Measurements from ENCODE around the gene NTF4.

Gene NTF4, protein sequence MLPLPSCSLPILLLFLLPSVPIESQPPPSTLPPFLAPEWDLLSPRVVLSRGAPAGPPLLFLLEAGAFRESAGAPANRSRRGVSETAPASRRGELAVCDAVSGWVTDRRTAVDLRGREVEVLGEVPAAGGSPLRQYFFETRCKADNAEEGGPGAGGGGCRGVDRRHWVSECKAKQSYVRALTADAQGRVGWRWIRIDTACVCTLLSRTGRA

DNA sequence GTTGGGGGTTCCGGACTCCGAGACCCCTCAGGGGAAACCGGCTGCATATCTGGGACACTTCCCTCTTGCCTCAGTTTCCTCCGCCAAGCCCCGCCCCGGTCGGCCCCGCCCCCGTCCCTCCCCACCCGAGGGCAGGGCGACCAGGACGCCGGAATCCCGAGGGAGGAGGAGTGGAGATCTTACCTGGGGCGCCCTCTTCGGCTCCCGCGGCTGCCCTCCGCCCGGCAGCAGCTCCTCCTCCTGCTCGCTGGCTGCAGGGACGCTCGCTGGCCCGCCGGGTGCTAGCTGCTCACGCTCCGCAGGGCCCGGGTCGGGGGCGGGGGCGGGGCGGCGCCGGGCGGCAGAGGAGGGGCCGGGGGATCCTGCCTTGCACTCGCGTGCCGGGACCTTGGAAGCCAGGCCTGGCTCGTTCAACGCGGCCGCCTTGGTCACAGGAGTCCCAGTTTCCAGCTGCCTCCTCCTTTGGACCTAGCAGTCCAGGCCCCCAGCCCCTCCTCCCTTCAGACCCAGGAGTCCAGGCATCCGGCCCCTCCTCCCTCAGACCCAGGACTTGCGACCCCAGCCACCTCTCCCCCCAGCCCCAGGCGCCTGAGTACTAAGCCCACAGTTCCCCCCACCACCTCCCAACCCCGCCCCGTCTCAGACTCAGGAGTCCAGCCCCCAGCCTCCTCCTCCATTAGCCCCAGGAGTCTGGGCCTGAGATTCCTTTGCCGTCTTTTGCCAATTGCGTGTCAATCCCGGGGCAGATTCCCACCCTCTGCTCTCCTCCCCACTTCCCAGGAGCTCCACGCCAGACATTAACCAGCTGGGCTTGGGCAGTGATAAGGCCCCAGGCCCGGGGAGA lies at the start of gene NTF4:
Gene NTF4 (minus strand): TSS at position 51 of the 844 bp plus-strand sequence. CDS start 2,821 bp downstream, outside the sequence.
- peak; percentile 86 for DNase-seq (ENCODE audit: low spot score)

DNA sequence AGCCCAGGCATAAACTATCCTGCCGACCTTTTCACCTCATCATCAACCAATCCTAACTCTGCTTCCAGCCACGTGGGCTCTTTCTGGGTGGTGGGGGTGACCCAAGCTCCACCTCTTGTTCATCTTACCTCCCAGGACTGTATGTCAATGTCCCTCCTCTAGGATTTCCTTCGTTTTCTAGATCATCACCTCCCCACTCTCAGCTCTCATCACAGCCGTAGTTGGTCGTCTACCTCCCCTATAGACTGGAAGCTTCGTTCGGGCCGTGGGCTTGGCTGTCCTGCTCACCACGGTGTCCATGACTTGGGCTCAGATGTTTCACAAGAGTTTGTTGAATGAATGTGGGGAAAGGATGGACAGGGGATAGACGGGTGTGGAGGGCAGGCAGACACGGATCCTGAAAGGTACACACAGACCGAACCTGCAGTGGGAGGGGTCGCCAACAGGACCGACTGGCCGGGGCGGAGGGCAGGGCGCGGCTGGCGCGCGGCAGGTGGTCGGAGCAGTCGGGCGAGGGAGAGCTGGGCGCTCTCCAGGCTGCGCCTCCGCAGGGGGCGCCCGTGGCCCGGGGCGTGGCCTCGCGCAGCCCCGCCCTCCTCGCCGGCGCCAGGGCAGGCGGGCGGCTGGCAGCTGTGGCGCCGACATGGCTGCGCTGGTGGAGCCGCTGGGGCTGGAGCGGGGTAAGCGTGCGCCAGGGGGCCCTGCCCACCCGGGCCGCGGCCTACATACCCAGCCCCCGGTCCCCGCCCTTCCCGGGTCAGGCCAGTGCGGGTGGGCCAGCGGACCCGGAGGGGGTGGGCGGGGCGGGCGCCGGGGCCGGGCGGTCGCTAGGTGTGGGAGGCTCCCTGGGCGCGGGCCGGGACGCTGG lies 49.4 kb upstream of the NTF4 start, which contains the start of gene LIN7B:
Gene LIN7B (plus strand): TSS at position 609 of the 868 bp plus-strand sequence. CDS start 35 bp downstream, at position 644.
- DNase-seq (ENCODE audit: low spot score) = no peak

DNA sequence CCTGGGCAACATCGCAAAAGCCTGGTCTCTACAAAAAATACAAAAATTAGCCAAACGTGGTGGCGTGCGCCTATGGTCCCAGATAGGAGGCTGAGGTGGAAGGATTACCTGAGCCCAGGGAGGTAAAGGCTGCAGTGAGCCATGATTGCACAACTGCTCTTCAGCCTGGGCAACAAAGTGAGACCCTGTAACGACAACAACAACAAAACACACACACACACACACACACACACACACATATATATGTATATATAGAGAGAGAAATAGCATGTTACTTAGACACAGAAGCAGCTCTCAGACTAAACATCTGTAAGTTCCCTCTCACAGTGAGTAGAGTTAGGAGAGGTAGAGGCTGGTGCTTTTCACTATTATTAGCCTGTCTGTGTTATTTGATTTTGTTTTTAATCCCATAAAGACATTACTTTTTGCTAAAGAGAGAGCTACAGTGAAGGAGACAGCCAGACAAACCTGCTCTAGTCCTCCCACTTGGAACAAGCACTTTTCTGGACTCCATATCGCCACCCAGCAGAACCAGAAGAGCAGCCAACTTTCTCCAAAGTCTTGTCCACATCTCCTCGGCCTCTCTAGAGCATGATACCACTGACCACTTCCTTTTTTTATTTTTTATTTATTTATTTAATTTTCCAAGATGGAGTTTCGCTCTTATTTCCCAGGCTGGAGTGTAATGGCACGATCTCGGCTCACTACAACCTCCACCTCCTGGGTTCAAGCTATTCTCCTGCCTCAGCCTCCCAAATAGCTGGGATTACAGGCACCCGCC lies 46.8 kb upstream of the NTF4 start:
- DNase-seq (ENCODE audit: low spot score) = no peak

DNA sequence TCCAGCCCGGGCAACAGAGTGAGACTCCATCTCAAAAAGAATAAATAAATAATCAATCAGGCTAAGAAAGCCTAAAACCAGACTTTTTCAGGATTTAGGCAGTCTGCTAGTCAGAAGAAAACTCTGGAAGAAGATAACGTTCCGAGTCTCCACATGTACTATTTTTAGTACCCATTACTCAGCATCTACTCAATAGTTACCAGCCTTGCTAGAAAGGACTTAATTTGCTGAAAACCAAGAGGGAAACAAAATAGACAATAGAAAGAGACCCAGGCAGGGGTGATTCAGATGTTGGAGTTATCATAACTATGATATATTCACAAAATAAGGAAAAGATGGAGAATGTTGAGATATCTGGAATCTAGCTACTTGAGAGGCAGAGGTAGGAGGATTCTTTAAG lies 45.9 kb upstream of the NTF4 start:
- no peak for DNase-seq (ENCODE audit: low spot score)

DNA sequence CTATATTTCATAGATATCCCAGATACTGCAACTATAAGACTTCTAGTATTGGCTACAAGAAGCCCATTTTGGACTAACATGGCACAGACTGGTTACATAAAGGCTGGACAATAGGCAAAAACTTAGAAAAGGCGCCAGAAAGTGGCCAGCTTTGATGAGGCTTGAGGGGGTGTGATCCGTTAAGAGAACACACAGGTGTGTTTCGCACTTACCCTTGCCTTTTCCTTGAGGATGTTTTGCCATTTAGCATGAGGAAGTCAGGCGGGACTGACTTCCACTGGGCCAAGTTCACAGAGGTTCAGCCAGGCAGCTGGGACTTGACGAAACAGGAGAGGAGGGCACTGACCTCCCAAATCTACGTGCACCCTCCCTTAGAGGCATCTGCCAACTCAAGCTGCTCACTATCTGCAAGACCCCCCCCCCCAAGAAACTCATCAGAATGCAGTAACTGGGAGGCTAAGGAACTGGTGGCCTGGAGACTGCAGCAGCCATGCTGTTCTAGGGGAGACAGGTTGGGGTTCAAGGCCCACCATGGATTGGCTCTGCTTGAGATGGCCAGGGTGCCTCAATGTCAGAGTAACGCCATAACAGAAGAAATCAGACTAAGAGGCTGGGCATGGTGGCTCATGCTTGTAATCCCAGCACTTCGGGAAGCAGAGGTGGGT lies 45.1 kb upstream of the NTF4 start:
- no peak for DNase-seq (ENCODE audit: low spot score)

DNA sequence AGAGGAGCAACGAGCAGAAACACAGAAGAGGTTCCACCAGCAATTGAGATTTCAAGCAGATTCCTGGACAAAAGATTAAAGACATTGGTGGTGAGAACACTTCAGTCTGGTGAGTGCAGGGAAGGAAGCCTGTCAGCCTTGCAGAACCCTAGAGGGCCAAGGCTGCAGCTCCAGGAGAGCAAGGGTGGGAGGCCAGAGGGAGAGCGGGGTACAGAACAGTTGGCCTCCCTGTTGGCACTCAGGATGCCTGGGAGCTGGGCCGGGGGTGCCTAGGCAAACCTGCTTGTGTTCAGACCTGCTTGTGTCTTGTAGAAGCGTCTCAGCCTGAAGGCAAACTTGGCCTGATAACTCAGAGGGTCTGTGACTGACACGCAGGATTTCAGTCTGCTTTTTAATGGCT lies 44.4 kb upstream of the NTF4 start:
- no peak for DNase-seq (ENCODE audit: low spot score)

DNA sequence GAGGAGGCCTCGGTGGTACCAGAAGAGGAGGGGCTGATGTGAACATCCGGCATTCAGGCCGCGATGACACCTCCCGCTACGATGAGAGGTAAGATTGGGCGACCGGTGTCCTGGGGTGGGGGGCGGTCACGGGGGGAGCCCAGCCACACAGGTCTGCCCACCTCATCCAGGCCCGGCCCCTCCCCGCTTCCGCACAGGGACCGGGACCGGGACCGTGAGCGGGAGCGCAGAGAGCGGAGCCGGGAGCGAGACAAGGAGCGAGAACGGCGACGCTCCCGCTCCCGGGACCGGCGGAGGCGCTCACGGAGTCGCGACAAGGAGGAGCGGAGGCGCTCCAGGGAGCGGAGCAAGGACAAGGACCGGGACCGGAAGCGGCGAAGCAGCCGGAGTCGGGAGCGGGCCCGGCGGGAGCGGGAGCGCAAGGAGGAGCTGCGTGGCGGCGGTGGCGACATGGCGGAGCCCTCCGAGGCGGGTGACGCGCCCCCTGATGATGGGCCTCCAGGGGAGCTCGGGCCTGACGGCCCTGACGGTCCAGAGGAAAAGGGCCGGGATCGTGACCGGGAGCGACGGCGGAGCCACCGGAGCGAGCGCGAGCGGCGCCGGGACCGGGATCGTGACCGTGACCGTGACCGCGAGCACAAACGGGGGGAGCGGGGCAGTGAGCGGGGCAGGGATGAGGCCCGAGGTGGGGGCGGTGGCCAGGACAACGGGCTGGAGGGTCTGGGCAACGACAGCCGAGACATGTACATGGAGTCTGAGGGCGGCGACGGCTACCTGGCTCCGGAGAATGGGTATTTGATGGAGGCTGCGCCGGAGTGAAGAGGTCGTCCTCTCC lies 43.2 kb upstream of the NTF4 start:
- no peak for DNase-seq (ENCODE audit: low spot score)

DNA sequence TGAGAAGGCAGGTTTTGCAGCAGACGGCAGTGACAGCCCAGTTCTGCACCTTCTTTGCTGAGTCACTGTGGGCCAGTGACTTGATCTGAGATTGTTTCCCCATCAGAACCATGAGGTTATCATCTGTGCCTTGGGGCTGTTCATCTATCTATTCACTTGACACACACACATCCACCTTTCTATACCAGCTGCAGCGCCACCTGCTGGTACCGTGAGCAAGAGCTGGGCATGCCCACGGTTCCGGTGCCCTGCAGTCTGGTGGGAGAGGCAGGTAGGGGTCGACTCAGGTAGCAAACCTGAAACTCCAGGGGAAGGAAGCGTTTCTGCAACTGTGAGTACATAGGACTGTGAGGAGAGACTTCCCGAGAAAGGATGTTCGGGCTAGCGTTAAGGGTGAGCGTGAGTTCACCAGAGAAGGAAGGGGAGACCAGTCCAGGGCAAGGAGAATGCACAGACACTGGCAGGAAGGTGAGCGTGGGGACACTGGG lies 42.1 kb upstream of the NTF4 start:
- peak; percentile 74 for DNase-seq (ENCODE audit: low spot score)

DNA sequence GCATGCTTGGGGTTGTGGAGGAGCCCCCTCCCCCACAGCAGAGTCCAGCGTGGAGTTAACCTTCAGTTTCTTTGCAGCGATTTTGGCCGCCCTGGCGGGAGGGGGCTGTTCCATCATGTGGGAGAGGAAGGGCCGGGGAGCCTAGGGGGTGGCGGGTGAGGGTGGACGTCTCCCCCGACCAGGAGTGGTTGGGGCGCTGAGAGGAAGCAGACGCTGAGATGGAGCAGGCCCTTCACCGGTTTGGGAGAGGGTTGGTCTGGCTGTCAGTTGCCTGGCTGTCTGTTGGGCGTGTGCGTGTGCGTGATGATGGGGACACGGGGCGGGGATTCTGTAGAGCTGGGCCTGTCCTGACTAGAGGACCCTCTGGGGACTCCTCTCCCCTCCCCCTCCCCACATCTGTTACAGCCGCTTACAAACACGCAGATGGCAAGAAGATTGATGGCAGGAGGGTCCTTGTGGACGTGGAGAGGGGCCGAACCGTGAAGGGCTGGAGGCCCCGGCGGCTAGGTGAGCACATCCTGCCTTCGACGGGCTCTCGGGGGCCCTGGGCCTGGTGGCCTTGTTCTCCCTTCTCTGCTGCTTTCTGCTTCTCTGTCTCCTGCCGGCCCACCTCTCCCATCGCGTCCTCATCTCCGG lies 39.7 kb upstream of the NTF4 start:
- no peak for DNase-seq (ENCODE audit: low spot score)

DNA sequence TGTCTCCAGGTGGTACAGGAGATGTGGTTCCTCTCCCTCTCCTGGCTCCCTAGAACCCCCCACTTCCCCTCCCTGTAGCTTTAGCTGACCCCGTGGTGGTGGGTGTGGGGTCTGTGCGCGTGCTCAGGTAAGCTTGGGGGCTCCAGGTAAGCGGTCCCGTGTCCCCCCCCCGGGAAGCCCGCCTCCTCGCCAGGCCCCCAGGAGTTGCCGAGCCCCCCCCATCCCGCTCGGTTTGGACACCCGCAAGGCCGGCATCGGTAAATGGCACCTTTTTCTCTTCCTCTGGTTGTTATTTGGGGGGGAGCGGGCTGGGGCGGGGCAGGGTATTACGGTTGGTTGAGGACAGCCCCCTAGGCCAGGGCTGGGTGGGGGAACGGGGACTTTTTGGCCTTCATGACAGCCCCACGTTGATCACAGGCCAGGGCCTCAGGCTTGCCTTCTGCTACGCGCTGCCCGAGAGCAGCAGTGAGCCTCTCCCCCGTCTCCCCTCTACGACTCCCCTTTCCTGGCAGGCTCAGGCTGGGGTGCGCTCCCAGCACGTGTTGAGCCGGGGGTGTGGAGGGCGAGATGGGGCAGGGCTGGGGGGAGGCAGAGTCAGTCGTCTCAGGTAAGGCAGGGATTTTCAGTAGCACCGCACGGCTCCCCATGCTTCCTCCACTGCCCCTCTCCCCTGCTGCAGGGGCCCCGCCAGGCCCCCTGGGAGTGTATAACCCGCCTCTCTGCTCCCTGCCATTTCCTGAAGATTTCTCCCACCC lies 38.9 kb upstream of the NTF4 start:
- DNase-seq (ENCODE audit: low spot score) = no peak

DNA sequence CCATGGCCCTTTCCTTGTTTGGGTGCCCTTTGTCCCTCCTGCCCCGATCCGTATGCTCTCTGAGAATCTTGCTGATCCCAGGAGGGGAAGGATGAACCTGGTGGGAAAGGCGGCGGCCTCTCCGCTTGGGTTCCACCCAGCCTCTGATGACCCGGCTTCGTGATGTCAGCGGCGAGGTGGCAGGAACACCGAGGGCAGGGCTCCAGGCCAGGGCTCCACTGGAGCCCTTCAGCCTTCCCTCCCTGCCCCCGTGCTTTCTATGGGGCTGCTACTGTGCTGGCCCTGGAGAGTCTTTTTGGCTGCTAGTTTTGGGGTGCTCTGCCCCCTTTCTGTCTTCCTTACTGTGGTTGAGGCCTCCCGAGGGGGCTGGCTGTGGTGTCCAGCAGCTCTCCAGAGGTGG lies 37.7 kb upstream of the NTF4 start:
- DNase-seq (ENCODE audit: low spot score) = no peak

DNA sequence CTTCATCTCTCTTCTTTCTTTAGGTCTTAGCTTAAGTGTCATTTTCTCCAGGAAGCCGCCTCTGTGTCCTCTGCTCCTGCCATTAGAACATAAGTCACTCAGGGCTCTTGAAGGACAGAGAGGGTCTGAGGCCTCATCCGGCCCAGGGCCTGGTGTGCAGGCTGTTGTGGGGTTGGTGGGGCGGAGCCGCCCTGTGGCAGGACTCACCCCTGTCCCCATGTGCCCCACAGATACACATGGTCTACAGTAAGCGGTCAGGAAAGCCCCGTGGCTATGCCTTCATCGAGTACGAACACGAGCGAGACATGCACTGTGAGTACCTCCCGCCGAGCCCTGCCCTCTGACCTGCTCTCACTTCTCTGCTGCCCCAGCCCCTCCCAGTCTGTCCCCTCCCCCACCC lies 36.5 kb upstream of the NTF4 start:
- no peak for DNase-seq (ENCODE audit: low spot score)

DNA sequence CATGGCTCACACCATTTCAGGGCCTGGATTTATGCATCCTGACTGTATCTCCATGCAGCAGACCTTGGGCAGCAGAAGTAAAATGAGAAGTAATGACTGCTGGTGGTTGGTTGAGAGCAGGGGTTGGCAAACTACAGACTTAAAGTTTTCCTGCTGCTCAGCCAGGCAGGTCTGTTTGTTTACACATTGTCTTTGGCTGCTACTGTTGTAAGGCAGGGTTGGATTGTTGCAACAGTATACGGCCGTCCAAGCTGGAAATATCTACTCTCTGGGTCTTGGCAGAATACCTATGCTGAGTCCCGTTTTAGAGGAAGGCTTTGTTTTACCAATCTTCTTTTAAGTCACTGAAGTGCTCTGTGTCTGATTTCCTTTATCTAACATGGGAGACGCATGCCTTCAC lies 34.2 kb upstream of the NTF4 start:
- no peak for DNase-seq (ENCODE audit: low spot score)

DNA sequence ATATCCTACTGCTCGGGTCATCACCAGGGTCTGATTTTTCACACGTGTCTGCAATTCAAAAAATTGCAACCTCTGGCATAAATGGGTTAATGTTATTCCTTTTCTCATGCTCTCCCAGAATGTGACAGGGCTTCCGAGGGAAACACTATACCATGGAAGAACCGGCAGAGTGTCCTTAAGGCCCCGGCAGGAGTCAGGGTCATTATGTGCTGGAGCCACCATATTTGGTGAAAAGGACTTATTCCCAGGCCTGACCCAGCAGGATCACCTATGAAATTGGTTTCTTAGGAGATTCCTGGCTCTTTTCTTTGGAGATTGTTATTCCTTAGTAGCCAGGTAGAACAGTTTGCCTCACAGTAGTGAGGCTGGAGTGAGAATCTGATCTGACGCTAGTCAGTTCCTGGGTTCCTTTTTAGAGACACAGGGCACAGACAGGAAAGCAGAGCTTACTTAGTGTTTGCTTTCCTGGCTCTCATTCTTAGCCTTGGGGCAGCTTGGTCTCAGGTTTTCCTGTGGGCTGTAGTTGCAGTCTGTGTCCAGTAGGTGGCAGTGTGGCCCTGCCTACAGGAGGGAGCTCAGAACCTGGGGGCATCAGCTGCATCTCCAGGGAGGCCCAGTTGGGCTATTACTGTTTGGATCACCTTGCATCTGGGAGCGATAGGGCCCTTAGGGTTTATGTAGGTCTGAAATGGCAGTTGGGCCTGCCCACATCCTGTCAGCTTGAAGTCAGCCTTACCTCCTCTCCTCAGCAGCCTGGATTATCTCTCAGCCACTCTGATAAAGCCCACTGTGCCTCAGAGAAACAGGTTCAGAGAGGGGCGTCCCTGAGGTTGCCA lies 33.1 kb upstream of the NTF4 start:
- DNase-seq (ENCODE audit: low spot score) = peak; percentile 85

DNA sequence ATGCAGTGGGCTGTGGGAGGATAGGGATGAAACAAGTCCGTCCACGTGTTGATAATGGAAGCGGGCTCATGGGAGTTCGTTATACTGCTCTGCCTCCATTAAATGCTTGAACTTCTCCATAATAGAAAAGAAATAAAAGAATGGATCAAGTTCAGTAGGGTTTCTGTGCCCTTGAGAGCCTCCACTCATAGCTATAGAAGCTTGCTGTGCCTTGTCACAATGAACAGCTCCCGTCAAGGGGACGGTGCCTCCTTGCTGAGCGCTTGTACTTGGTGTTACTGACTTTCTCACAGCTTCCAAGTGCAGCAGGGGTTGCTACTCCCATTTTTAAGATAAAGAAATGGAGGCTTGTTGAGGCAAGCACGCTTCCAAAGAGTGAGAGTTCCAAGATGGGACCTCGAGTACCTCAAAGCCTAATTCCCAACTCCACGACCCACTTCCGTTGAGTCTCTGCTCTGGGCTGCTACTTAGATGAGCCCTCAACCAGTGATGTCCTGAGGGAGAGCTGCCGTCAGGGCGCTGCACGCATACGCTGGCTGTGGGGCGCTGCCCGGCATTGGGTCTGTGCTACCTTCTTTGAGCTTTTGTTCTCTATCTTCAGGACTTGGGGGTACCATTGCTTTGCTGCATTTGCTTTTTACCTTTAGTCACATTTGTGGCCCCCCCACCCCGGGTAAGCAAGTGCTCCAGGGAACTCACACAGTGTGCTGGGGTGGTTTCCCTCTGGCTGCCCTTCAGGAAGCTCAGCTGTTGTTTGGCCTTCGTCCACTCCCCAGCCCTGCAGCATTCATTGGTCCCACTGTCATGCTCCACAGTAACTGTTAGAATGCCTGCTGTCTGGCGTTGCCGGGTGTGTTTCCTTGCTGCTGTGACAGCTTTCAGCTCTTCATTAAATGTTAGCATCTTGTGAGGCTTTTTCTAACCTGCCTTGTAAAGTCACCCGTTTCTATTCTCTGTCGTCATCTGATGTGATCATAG lies 30.2 kb upstream of the NTF4 start:
- no peak for DNase-seq (ENCODE audit: low spot score)

DNA sequence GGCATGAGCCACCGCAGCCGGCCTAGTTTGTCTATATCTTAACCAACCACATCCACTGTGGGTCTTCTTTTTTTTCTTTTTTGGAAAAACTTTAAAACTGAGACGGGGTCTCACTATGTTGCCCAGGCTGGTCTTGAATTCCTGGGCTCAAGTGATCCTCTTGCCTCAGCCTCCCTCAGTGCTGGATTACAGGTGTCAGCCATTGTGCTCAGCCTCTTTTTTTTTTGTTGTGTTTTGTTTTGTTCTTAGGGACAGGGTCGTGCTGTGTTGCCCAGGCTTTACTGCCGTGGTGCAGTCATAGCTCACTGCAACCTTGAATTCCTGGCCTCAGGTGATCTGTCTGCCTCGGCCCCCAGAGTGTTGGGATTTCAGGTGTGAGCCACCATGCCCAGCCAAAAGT lies 28.1 kb upstream of the NTF4 start:
- no peak for DNase-seq (ENCODE audit: low spot score)

Measured in ecto neural progenitor cell (in vitro differentiated cells).